GM23338 (cell line): ENCODE results near the gene MIER3. TPM values are rescaled to one million over a fixed set of nuclear protein-coding genes. Genes with fewer than 3 reads are reported as not detected.

Source experiments
- ATAC-seq: fragments of 200-7000 bp; cut with Tn5 transposase; 3 replicates; pipeline ENCODE4 v1.9.1; 2020
- DNase-seq: peaks from one replicate; pipeline ENCODE4 v3.0.0-alpha.2; 2015; ENCODE audit warnings: low spot score
- H2AFZ ChIP-seq: fragments of 200-600 bp; sonication (generic); 2 replicates; pipeline ENCODE4 v1.8.0; 2016; ENCODE audit warnings: antibody characterized with exemption, mild to moderate bottlenecking, moderate library complexity
- H3F3A ChIP-seq: fragments of 200-600 bp; sonication (generic); replicated peaks from 2 replicates; pipeline ENCODE4 v1.8.0; 2017; ENCODE audit warnings: antibody characterized with exemption, mixed run types, low read depth
- H3K27ac ChIP-seq: fragments of 200-600 bp; sonication (generic); 2 replicates; pipeline ENCODE4 v1.6.1; 2016; ENCODE audit warnings: low read depth
- H3K27me3 ChIP-seq: fragments of 200-600 bp; sonication (generic); 2 replicates; pipeline ENCODE4 v1.8.0; 2016; ENCODE audit warnings: mild to moderate bottlenecking, mixed run types, moderate library complexity; ENCODE audit not compliant: insufficient read depth
- H3K36me3 ChIP-seq: fragments of 200-600 bp; sonication (generic); 2 replicates; pipeline ENCODE4 v1.8.0; 2016; ENCODE audit warnings: mild to moderate bottlenecking; ENCODE audit not compliant: insufficient read depth
- H3K4me1 ChIP-seq: fragments of 200-600 bp; sonication (generic); 2 replicates; pipeline ENCODE4 v1.8.0; 2016; ENCODE audit warnings: mild to moderate bottlenecking, moderate library complexity; ENCODE audit not compliant: insufficient read depth
- H3K4me2 ChIP-seq: fragments of 200-600 bp; sonication (generic); 2 replicates; pipeline ENCODE4 v1.7.1; 2017; ENCODE audit warnings: mixed run types
- H3K4me3 ChIP-seq: fragments of 200-600 bp; sonication (generic); 2 replicates; pipeline ENCODE4 v1.6.1; 2016; ENCODE audit warnings: mixed run types
- H3K79me2 ChIP-seq: fragments of 200-600 bp; sonication (generic); replicated peaks from 2 replicates; pipeline ENCODE4 v1.8.0; 2017; ENCODE audit warnings: mild to moderate bottlenecking; ENCODE audit not compliant: insufficient read depth
- H3K9me2 ChIP-seq: fragments of 200-600 bp; sonication (generic); 2 replicates; pipeline ENCODE4 v1.8.0; 2017; ENCODE audit not compliant: insufficient read depth
- H4K20me1 ChIP-seq: fragments of 200-600 bp; sonication (generic); replicated peaks from 2 replicates; pipeline ENCODE4 v1.8.0; 2017; ENCODE audit warnings: mild to moderate bottlenecking; ENCODE audit not compliant: insufficient read depth
- H3K27ac Mint-ChIP-seq: 2 replicates; pipeline ENCODE4 v1.8.0; 2020; ENCODE audit warnings: inconsistent platforms, mild to moderate bottlenecking, moderate library complexity, mixed read lengths
- H3K27me3 Mint-ChIP-seq: 3 replicates; pipeline ENCODE4 v1.8.0; 2022; ENCODE audit warnings: low read depth, mild to moderate bottlenecking, moderate library complexity, mixed read lengths, inconsistent platforms; ENCODE audit not compliant: insufficient read depth, poor library complexity
- H3K36me3 Mint-ChIP-seq: 3 replicates; pipeline ENCODE4 v1.8.0; 2021; ENCODE audit warnings: low read depth, mild to moderate bottlenecking, inconsistent platforms, moderate library complexity, mixed read lengths
- H3K4me1 Mint-ChIP-seq: 3 replicates; pipeline ENCODE4 v1.8.0; 2020; ENCODE audit warnings: mild to moderate bottlenecking, inconsistent platforms, mixed read lengths
- H3K4me3 Mint-ChIP-seq: 3 replicates; pipeline ENCODE4 v1.8.0; 2021; ENCODE audit warnings: moderate library complexity, mild to moderate bottlenecking, inconsistent platforms, mixed read lengths
- H3K9me3 Mint-ChIP-seq: 3 replicates; pipeline ENCODE4 v1.8.0; 2020; ENCODE audit warnings: moderate library complexity, mild to moderate bottlenecking, inconsistent platforms, mixed read lengths
- EZH2 ChIP-seq: fragments of 200-600 bp; sonication (generic); IDR thresholded peaks from one replicate; pipeline ENCODE4 v1.8.0; 2017; ENCODE audit warnings: antibody characterized with exemption, mild to moderate bottlenecking, low read depth; ENCODE audit not compliant: unreplicated experiment
- POLR2AphosphoS5 ChIP-seq: IDR thresholded peaks from 2 replicates; pipeline ENCODE4 v1.6.1; 2016; ENCODE audit warnings: antibody characterized with exemption, low read depth
- long read RNA-seq: library from polyadenylated mRNA; unstranded; transcript quantifications from one replicate; pipeline ENCODE4 v2.0.0, GENCODE V29; 2020; ENCODE audit not compliant: unreplicated experiment
- polyA plus RNA-seq: library from polyadenylated mRNA; unstranded; fragments of >200 nt; fragmentation: Nextera tagmentation; extraction: Ambion mirVana; gene quantifications from 2 replicates; pipeline ENCODE4 v1.2.1, GENCODE V29; 2016
- total RNA-seq: library from RNA; depleted of rRNA; stranded (reverse); fragments of >200 nt; shearing (Covaris generic); gene quantifications from 2 replicates; pipeline ENCODE4 v1.2.3, GENCODE V29; 2014; rRNA removed
- TF ChIP-seq, protein P1 (sequence below), 2 experiments: fragments of 200-600 bp in 1 of 2; sonication (generic) in 1 of 2; conservative IDR thresholded peaks; 2 replicates each; pipeline versions ENCODE4 v1.5.1 to v1.6.1; 2016 to 2017; ENCODE audit warnings: antibody characterized with exemption in 2 of 2, low read depth in 2 of 2, mild to moderate bottlenecking in 2 of 2, moderate library complexity in 1 of 2

The MIER3 gene, protein sequence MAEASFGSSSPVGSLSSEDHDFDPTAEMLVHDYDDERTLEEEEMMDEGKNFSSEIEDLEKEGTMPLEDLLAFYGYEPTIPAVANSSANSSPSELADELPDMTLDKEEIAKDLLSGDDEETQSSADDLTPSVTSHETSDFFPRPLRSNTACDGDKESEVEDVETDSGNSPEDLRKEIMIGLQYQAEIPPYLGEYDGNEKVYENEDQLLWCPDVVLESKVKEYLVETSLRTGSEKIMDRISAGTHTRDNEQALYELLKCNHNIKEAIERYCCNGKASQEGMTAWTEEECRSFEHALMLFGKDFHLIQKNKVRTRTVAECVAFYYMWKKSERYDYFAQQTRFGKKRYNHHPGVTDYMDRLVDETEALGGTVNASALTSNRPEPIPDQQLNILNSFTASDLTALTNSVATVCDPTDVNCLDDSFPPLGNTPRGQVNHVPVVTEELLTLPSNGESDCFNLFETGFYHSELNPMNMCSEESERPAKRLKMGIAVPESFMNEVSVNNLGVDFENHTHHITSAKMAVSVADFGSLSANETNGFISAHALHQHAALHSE
- total RNA-seq: 32.7 and 36.3 TPM in 2 replicates
- 10.1 and 12.0 TPM in 2 replicates for polyA plus RNA-seq
- long read RNA-seq: 0 reads

DNA sequence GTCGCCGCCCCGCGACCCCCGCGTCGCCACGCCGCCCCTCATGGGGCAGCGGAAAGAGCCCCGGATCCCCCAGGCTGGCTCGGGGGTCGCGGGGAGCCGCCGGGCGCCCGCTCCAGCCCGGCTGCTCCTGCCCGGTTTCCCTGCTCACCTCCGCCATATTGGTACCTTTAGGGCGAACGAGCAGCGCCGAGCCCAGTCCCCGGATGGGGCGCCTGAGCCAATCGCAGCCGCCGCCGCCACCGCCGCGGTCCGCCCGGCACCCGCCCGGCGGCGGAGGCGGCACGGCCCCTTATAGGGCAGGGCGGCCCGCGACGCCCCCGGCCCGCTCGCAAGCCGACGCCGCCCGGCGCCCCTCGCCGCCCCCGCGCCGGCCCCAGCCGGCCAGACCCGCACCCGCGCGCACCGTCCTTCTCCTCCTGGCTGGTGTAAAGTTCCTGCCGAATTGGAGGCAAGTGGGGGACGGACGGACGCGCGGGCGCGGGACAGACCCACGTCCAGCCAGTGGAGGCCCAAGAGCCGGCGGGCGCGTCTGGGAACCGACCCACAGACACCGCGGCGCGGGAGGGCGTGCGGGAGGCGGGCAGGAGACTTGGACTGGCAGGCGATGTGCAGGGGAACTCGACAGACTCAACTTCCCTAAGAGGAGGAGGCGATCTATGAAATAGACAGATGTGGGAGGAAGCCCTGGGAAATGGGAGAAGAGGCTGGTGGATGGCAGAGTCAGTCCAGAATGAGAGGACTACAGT lies at the start of gene MIER3:
TSS of gene MIER3 (minus strand) at position 178 of the 746 bp plus-strand sequence. CDS start at position 157, 21 bp downstream.
- TF ChIP-seq POLR2AphosphoS5: peak; percentile 41; the same call in 1 of the 2 replicates
- no peak for TF ChIP-seq EZH2
- Mint-ChIP-seq H3K27ac (peak within 1 kb of the TSS; percentile 52), H3K27me3 (peaks cover 5% of the 10 kb centered on the region), H3K9me3 (no peaks in the 10 kb centered on the region), H3K4me1 (peaks cover 18% of the 10 kb centered on the region), H3K36me3 (peaks cover 10% of the 10 kb centered on the region), H3K4me3 (peak within 1 kb of the TSS; percentile 93)
- peak within 1 kb of the TSS; percentile 90 for H3K4me2 ChIP-seq
- peaks cover 6% of the 10 kb centered on the region; the same call in 1 of the 2 replicates for H3K4me1 ChIP-seq
- H3K36me3 ChIP-seq: no peaks in the 10 kb centered on the region
- peaks cover 19% of the 10 kb centered on the region for H3K27me3 ChIP-seq
- H2AFZ ChIP-seq: peak within 1 kb of the TSS; percentile 97
- no peaks in the 10 kb centered on the region for H3K9me2 ChIP-seq
- H3F3A ChIP-seq: no peaks in the 10 kb centered on the region
- DNase-seq: peak; percentile 90
- no peak within 1 kb of the TSS for H3K27ac ChIP-seq
- peak within 1 kb of the TSS; percentile 89 for H3K4me3 ChIP-seq
- H4K20me1 ChIP-seq: peaks cover 17% of the 10 kb centered on the region; the same call in 1 of the 2 replicates
- peak; percentile 82 for ATAC-seq
- H3K79me2 ChIP-seq: peaks cover 36% of the 10 kb centered on the region

DNA sequence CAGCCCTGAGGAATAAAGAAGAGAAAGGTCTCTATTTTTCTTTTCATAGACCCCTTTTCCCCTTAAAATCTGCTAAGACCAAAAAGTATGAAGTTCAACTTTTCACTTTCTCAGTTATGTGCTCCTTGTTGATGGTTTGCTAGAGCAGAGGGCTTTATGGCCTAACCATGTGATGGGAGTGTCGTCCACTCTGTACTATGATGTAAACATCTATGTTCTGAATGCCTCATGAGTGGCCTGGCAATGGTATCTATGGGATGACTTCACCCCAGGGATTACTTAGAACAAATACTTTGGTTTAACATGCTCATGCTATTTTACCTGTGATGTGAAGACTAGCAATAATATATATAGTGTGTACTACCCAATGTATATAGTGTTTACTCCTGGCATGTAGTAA lies 43.7 kb upstream of the MIER3 start:
- ATAC-seq: no peak
- H2AFZ ChIP-seq: no peak overlapping the region

More for the DNA sequence above, 43.7 kb upstream of the MIER3 start:
- H4K20me1 ChIP-seq: no peaks in the 10 kb centered on the region
- no peaks in the 10 kb centered on the region for H3K36me3 Mint-ChIP-seq
- H3K27me3 ChIP-seq: no peaks in the 10 kb centered on the region
- TF ChIP-seq, protein P1, sequence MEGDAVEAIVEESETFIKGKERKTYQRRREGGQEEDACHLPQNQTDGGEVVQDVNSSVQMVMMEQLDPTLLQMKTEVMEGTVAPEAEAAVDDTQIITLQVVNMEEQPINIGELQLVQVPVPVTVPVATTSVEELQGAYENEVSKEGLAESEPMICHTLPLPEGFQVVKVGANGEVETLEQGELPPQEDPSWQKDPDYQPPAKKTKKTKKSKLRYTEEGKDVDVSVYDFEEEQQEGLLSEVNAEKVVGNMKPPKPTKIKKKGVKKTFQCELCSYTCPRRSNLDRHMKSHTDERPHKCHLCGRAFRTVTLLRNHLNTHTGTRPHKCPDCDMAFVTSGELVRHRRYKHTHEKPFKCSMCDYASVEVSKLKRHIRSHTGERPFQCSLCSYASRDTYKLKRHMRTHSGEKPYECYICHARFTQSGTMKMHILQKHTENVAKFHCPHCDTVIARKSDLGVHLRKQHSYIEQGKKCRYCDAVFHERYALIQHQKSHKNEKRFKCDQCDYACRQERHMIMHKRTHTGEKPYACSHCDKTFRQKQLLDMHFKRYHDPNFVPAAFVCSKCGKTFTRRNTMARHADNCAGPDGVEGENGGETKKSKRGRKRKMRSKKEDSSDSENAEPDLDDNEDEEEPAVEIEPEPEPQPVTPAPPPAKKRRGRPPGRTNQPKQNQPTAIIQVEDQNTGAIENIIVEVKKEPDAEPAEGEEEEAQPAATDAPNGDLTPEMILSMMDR (conservative IDR thresholded peaks at IDR 0.05; ENCODE audit: low read depth in 2 of 2): no peak
- H3K4me1 Mint-ChIP-seq: no peaks in the 10 kb centered on the region
- H3K4me2 ChIP-seq: no peak overlapping the region
- no peak overlapping the region for H3K27ac Mint-ChIP-seq
- H3K27ac ChIP-seq: no peak overlapping the region
- H3K4me3 Mint-ChIP-seq: no peak overlapping the region
- DNase-seq: no peak
- no peaks in the 10 kb centered on the region for H3K79me2 ChIP-seq
- no peak overlapping the region for H3K4me3 ChIP-seq
- no peaks in the 10 kb centered on the region for H3F3A ChIP-seq
- no peaks in the 10 kb centered on the region for H3K27me3 Mint-ChIP-seq
- H3K36me3 ChIP-seq: no peaks in the 10 kb centered on the region
- H3K9me3 Mint-ChIP-seq: no peaks in the 10 kb centered on the region; the same call in 2 of the 3 replicates
- H3K4me1 ChIP-seq: no peaks in the 10 kb centered on the region
- H3K9me2 ChIP-seq: peaks cover 10% of the 10 kb centered on the region
